Gastroesophageal sphincter (tissue), 3 donors: ENCODE results near the gene CELSR1.

ENCODE experiments used
- EP300 ChIP-seq: sonication (generic); formaldehyde crosslinking; IDR thresholded peaks from one replicate; pipeline ENCODE4 v1.6.1; 2017; ENCODE audit warnings: antibody characterized with exemption, mild to moderate bottlenecking
- POLR2A ChIP-seq, 2 donors: fragments of 450-650 bp; IDR thresholded peaks; one replicate each; pipeline ENCODE4 v1.6.1; 2017; ENCODE audit warnings: antibody characterized with exemption in 2 of 2, mild to moderate bottlenecking in 2 of 2, moderate library complexity in 1 of 2
- POLR2AphosphoS5 ChIP-seq: sonication (generic); formaldehyde crosslinking; IDR thresholded peaks from one replicate; pipeline ENCODE4 v1.6.1; 2017; ENCODE audit warnings: antibody characterized with exemption
- TF ChIP-seq, protein P1 (sequence below), 4 experiments: fragments of 200-600 bp in 2 of 4; fragments of 450-650 bp in 2 of 4; sonication (generic) in 1 of 4; IDR thresholded peaks; one replicate each; pipeline ENCODE4 v1.5.1; 2017 to 2019; ENCODE audit warnings: antibody characterized with exemption in 4 of 4, mild to moderate bottlenecking in 2 of 4, moderate library complexity in 2 of 4

DNA sequence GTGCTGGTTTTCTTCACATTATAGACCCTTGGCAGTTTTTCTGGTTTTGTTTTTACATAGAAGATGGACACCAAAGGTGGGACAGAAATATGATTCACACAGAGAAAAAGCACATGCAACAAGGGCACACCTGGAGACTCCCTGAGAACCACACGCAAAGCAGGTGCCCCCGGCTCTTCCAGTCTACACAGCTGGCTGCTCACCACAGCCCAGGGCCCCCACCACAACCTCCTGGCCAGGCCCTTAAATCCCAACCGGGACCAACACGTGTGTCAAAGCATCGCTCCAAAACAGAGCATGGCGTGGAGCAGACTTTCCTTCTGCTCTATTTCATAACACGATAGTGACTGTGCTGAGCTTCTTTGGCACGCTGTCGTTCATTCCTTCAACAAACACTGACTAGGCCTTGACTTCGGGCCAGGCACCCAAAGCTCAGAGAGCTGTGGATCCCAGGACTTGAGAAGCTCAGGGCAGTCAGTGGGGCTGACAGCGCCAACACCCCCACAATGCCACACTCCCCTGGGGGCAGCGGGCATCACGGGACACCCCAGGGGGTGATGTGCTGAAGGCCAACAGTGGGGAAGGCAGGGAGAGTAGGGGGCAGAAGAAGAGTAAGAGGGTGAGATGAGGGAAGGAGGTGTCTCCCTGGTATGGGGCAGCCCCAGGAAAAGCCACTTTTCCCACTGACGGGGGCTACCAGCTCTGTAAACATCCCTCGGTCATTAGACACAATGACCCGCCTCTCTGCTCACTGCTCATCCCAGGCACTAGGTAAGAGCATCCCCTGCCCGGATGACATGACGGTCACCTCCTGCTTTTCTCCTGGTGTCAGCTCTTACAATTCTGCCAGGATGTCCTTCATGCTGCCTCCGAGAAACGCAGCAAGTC, 26.0 kb downstream of the CELSR1 start:
- TF ChIP-seq, protein P1, sequence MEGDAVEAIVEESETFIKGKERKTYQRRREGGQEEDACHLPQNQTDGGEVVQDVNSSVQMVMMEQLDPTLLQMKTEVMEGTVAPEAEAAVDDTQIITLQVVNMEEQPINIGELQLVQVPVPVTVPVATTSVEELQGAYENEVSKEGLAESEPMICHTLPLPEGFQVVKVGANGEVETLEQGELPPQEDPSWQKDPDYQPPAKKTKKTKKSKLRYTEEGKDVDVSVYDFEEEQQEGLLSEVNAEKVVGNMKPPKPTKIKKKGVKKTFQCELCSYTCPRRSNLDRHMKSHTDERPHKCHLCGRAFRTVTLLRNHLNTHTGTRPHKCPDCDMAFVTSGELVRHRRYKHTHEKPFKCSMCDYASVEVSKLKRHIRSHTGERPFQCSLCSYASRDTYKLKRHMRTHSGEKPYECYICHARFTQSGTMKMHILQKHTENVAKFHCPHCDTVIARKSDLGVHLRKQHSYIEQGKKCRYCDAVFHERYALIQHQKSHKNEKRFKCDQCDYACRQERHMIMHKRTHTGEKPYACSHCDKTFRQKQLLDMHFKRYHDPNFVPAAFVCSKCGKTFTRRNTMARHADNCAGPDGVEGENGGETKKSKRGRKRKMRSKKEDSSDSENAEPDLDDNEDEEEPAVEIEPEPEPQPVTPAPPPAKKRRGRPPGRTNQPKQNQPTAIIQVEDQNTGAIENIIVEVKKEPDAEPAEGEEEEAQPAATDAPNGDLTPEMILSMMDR (IDR thresholded peaks at IDR 0.05), result no peak
- TF ChIP-seq POLR2AphosphoS5, result no peak
- TF ChIP-seq POLR2A (IDR thresholded peaks at IDR 0.05), result no peak
- TF ChIP-seq EP300, result no peak
